ENCODE results near the gene LCN10. TPM values are rescaled to one million over a fixed set of nuclear protein-coding genes. Genes with fewer than 3 reads are reported as not detected.
A peak's percentile ranks its signal among the peaks of the same experiment; 100 is the strongest.
"Not testable (repeated sequence)": the region's sequence is repeated elsewhere in the genome, so short reads cannot be mapped to it uniquely, and the experiment has no call there.

LCN10 gene
- total RNA-seq, 2 donors from 2014 or later, result 0.21 to 0.45 TPM

GRCh38 chr9:136782452-136782851, 39.7 kb upstream of the LCN10 start:
- Mint-ChIP-seq H3K4me3 (no peak overlapping the region), H3K27ac (no peak overlapping the region), H3K36me3 (no peaks in the 10 kb centered on the region), H3K4me1 (ENCODE audit: low read depth in 2 of 2) (peaks cover 6 to 9% of the 10 kb centered on the region in 2 donors), H3K27me3 (peaks cover 17 to 28% of the 10 kb centered on the region in 2 donors), H3K9me3 (no peaks in the 10 kb centered on the region)
- DNase-seq (ENCODE audit: low spot score) (no peak), ATAC-seq (no peak)

- Mint-ChIP-seq H3K9me3 (no peaks in the 10 kb centered on the region), H3K4me3 (no peak overlapping the region), H3K4me1 (ENCODE audit: low read depth in 2 of 2) (peaks cover 1 to 3% of the 10 kb centered on the region in 2 donors), H3K27me3 (peaks cover 18 to 36% of the 10 kb centered on the region in 2 donors), H3K27ac (no peak overlapping the region), H3K36me3 (no peaks in the 10 kb centered on the region)
- DNase-seq (ENCODE audit: low spot score), result no peak
- ATAC-seq, result no peak
Measured at GRCh38 chr9:136779808-136780207, 37.1 kb upstream of the LCN10 start.

GRCh38 chr9:136777359-136777758, 34.6 kb upstream of the LCN10 start:
- no peak overlapping the region for H3K4me3 Mint-ChIP-seq
- H3K9me3 Mint-ChIP-seq, result no peaks in the 10 kb centered on the region
- H3K36me3 Mint-ChIP-seq, result no peaks in the 10 kb centered on the region
- peaks cover 4 to 5% of the 10 kb centered on the region in 2 donors for H3K4me1 Mint-ChIP-seq (ENCODE audit: low read depth in 2 of 2)
- H3K27ac Mint-ChIP-seq, result no peak overlapping the region
- no peak for ATAC-seq
- DNase-seq (ENCODE audit: low spot score), result no peak
- peaks cover 16 to 36% of the 10 kb centered on the region in 2 donors for H3K27me3 Mint-ChIP-seq

- no peak for ATAC-seq
- H3K27ac Mint-ChIP-seq, result no peak overlapping the region
- peaks cover 16 to 36% of the 10 kb centered on the region in 2 donors for H3K27me3 Mint-ChIP-seq
- no peaks in the 10 kb centered on the region for H3K9me3 Mint-ChIP-seq
- H3K36me3 Mint-ChIP-seq, result no peaks in the 10 kb centered on the region
- peaks cover 4 to 5% of the 10 kb centered on the region in 2 donors for H3K4me1 Mint-ChIP-seq (ENCODE audit: low read depth in 2 of 2)
- DNase-seq (ENCODE audit: low spot score), result no peak
- no peak overlapping the region for H3K4me3 Mint-ChIP-seq
Measured at GRCh38 chr9:136776947-136777346, 34.2 kb upstream of the LCN10 start.

- Mint-ChIP-seq H3K4me1 (ENCODE audit: low read depth in 2 of 2) (peaks cover 4 to 5% of the 10 kb centered on the region in 2 donors), H3K27ac (no peak overlapping the region), H3K9me3 (no peaks in the 10 kb centered on the region), H3K4me3 (no peak overlapping the region), H3K36me3 (no peaks in the 10 kb centered on the region), H3K27me3 (peaks cover 16 to 33% of the 10 kb centered on the region in 2 donors)
- ATAC-seq (no peak), DNase-seq (ENCODE audit: low spot score) (no peak)
Measured at GRCh38 chr9:136775191-136775590, 32.5 kb upstream of the LCN10 start.

GRCh38 chr9:136774416-136775045, 31.8 kb upstream of the LCN10 start:
- Mint-ChIP-seq H3K4me3 (no peak overlapping the region), H3K9me3 (no peaks in the 10 kb centered on the region), H3K27me3 (peaks cover 16 to 26% of the 10 kb centered on the region in 2 donors), H3K36me3 (no peaks in the 10 kb centered on the region), H3K27ac (no peak overlapping the region), H3K4me1 (ENCODE audit: low read depth in 2 of 2) (peaks cover 4 to 5% of the 10 kb centered on the region in 2 donors)
- ATAC-seq (no peak), DNase-seq (ENCODE audit: low spot score) (no peak)

GRCh38 chr9:136773386-136774044, 30.8 kb upstream of the LCN10 start:
- Mint-ChIP-seq H3K9me3 (no peaks in the 10 kb centered on the region), H3K4me3 (no peak overlapping the region), H3K4me1 (ENCODE audit: low read depth in 2 of 2) (peaks cover 4 to 5% of the 10 kb centered on the region in 2 donors), H3K27me3 (peaks cover 9 to 17% of the 10 kb centered on the region in 2 donors), H3K36me3 (no peaks in the 10 kb centered on the region), H3K27ac (peak overlapping the region; percentile 33 to 81)
- peak; percentile 52 to 70 for ATAC-seq
- DNase-seq (ENCODE audit: low spot score), result no peak

- Mint-ChIP-seq H3K27me3 (peaks cover 4 to 9% of the 10 kb centered on the region in 2 donors), H3K4me1 (ENCODE audit: low read depth in 2 of 2) (peaks cover 5% of the 10 kb centered on the region in 2 donors), H3K27ac (no peak overlapping the region), H3K4me3 (no peak overlapping the region), H3K9me3 (no peaks in the 10 kb centered on the region), H3K36me3 (no peaks in the 10 kb centered on the region)
- DNase-seq (ENCODE audit: low spot score) (no peak), ATAC-seq (no peak)
Measured at GRCh38 chr9:136771907-136772415, 29.2 kb upstream of the LCN10 start.

- H3K4me3 Mint-ChIP-seq, result no peak overlapping the region
Measured at GRCh38 chr9:136769710-136770191, 27.0 kb upstream of the LCN10 start.

GRCh38 chr9:136766410-136767120, 23.8 kb upstream of the LCN10 start:
- peaks cover 0 to 10% of the 10 kb centered on the region in 2 donors for H3K27me3 Mint-ChIP-seq
- not testable (repeated sequence) for H3K36me3 Mint-ChIP-seq; DNase-seq (ENCODE audit: low spot score); H3K4me3 Mint-ChIP-seq; ATAC-seq; H3K9me3 Mint-ChIP-seq; H3K4me1 Mint-ChIP-seq (ENCODE audit: low read depth in 2 of 2)
- peak overlapping the region in 1 of 2 donors; percentile 65 for H3K27ac Mint-ChIP-seq

More at GRCh38 chr9:136769710-136770191, 27.0 kb upstream of the LCN10 start:
- peaks cover 0 to 10% of the 10 kb centered on the region in 2 donors for H3K27me3 Mint-ChIP-seq
- ATAC-seq, result peak; percentile 69 to 71
- no peaks in the 10 kb centered on the region for H3K36me3 Mint-ChIP-seq
- no peak for DNase-seq (ENCODE audit: low spot score)
- H3K9me3 Mint-ChIP-seq, result no peaks in the 10 kb centered on the region
- H3K27ac Mint-ChIP-seq, result no peak overlapping the region
- H3K4me1 Mint-ChIP-seq (ENCODE audit: low read depth in 2 of 2), result peaks cover 5 to 8% of the 10 kb centered on the region in 2 donors

- peaks cover 0 to 10% of the 10 kb centered on the region in 2 donors for H3K27me3 Mint-ChIP-seq
- H3K36me3 Mint-ChIP-seq; H3K4me3 Mint-ChIP-seq; H3K9me3 Mint-ChIP-seq; DNase-seq (ENCODE audit: low spot score); H3K27ac Mint-ChIP-seq; ATAC-seq; H3K4me1 Mint-ChIP-seq (ENCODE audit: low read depth in 2 of 2): not testable (repeated sequence)
Measured at GRCh38 chr9:136765745-136766409, 23.1 kb upstream of the LCN10 start.

- no peaks in the 10 kb centered on the region for H3K9me3 Mint-ChIP-seq
- no peak for DNase-seq (ENCODE audit: low spot score)
- no peak for ATAC-seq
- H3K4me1 Mint-ChIP-seq (ENCODE audit: low read depth in 2 of 2), result peaks cover 0 to 4% of the 10 kb centered on the region in 2 donors
- H3K27me3 Mint-ChIP-seq, result peaks cover 0 to 10% of the 10 kb centered on the region in 2 donors
- no peak overlapping the region for H3K27ac Mint-ChIP-seq
- H3K36me3 Mint-ChIP-seq, result no peaks in the 10 kb centered on the region
- no peak overlapping the region for H3K4me3 Mint-ChIP-seq
Measured at GRCh38 chr9:136765041-136765440, 22.3 kb upstream of the LCN10 start.

GRCh38 chr9:136764301-136764891, 21.7 kb upstream of the LCN10 start, which contains the start of gene LCN15:
Gene LCN15, minus strand, starts transcription at chr9:136764518. Its CDS starts 30 bp downstream, at chr9:136764488.
- no peaks in the 10 kb centered on the region for H3K9me3 Mint-ChIP-seq
- no peak within 1 kb of the TSS for H3K4me3 Mint-ChIP-seq
- H3K4me1 Mint-ChIP-seq (ENCODE audit: low read depth in 2 of 2), result peaks cover 0 to 4% of the 10 kb centered on the region in 2 donors
- DNase-seq (ENCODE audit: low spot score) (no peak), ATAC-seq (no peak)
- H3K27ac Mint-ChIP-seq, result no peak within 1 kb of the TSS
- H3K36me3 Mint-ChIP-seq, result no peaks in the 10 kb centered on the region
- peaks cover 0 to 10% of the 10 kb centered on the region in 2 donors for H3K27me3 Mint-ChIP-seq

Measured in natural killer cell treated with Interleukin-12 subunit alpha and Interleukin-12 subunit beta and Interleukin-15 and Interleukin-18, amount 100 ng/mL, for 72 hours (primary cell).